KMS-11 (cell line): Measurements from ENCODE around the gene FADS3.

Experiments used
- H2AFZ ChIP-seq: fragments of 200-600 bp; sonication (generic); 2 replicates; pipeline ENCODE4 v1.6.1; 2016; ENCODE audit warnings: antibody characterized with exemption, mixed run types, low read depth
- H3K27ac ChIP-seq: fragments of 200-600 bp; sonication (generic); 2 replicates; pipeline ENCODE4 v1.6.1; 2016; ENCODE audit warnings: mild to moderate bottlenecking, mixed run types
- H3K27me3 ChIP-seq: fragments of 200-600 bp; sonication (generic); 2 replicates; pipeline ENCODE4 v1.6.1; 2017; ENCODE audit warnings: mild to moderate bottlenecking, low read depth, mixed run types, moderate library complexity; ENCODE audit not compliant: insufficient read depth
- H3K36me3 ChIP-seq: fragments of 200-600 bp; sonication (generic); 2 replicates; pipeline ENCODE4 v1.6.1; 2017; ENCODE audit warnings: mild to moderate bottlenecking, mixed run types; ENCODE audit not compliant: insufficient read depth
- H3K4me1 ChIP-seq: fragments of 200-600 bp; sonication (generic); 2 replicates; pipeline ENCODE4 v1.6.1; 2016; ENCODE audit warnings: mild to moderate bottlenecking, low read depth, mixed run types; ENCODE audit not compliant: poor library complexity, severe bottlenecking
- H3K4me2 ChIP-seq: fragments of 200-600 bp; sonication (generic); 2 replicates; pipeline ENCODE4 v1.7.0; 2016; ENCODE audit warnings: mild to moderate bottlenecking, mixed run types
- H3K4me3 ChIP-seq: fragments of 200-600 bp; sonication (generic); IDR thresholded peaks from 2 replicates; pipeline ENCODE4 v1.6.1; 2017; ENCODE audit warnings: low read depth, low read length, mixed read lengths; ENCODE audit not compliant: insufficient read depth
- H3K79me2 ChIP-seq: fragments of 200-600 bp; sonication (generic); 2 replicates; pipeline ENCODE4 v1.6.1; 2016; ENCODE audit warnings: low read depth, mixed run types; ENCODE audit not compliant: insufficient read depth
- H3K9ac ChIP-seq: fragments of 200-600 bp; sonication (generic); 2 replicates; pipeline ENCODE4 v1.6.1; 2016; ENCODE audit warnings: mild to moderate bottlenecking, mixed run types
- H4K20me1 ChIP-seq: fragments of 200-600 bp; sonication (generic); 2 replicates; pipeline ENCODE4 v1.6.1; 2016; ENCODE audit warnings: mild to moderate bottlenecking, mixed run types; ENCODE audit not compliant: insufficient read depth
- TF ChIP-seq, protein P1 (sequence below): fragments of 200-600 bp; sonication (generic); conservative IDR thresholded peaks from 2 replicates; pipeline ENCODE4 v1.6.1; 2017; ENCODE audit warnings: low read depth, mild to moderate bottlenecking, antibody characterized with exemption, low read length, moderate library complexity, mixed read lengths

Gene FADS3

DNA sequence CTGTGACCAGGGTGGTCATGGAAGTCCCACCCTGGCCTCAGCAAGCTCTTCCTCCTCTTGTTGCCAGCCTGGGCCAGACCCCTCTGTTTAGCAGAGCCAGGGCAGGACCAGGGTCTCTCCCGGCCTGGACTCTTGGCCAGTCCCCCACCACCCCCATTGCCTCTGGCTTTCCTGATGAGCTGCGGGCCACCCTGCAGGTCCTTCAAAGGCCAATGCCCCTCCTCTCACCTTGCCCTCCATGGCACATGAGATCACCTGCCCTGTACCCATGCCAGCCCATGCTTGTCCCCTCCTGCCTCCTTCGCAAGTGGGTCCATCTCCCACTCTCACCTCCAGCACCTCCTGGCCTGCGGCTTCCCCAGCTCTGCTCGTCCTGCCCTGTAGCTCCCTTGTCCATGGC, 52.8 kb downstream of the FADS3 start:
- H2AFZ ChIP-seq = no peak overlapping the region
- H3K27ac ChIP-seq = no peak overlapping the region
- no peak overlapping the region for H3K4me3 ChIP-seq
- no peaks in the 10 kb centered on the region for H4K20me1 ChIP-seq
- H3K4me1 ChIP-seq = no peaks in the 10 kb centered on the region
- H3K27me3 ChIP-seq = no peaks in the 10 kb centered on the region
- H3K36me3 ChIP-seq = no peaks in the 10 kb centered on the region
- H3K4me2 ChIP-seq = no peak overlapping the region
- TF ChIP-seq, protein P1, sequence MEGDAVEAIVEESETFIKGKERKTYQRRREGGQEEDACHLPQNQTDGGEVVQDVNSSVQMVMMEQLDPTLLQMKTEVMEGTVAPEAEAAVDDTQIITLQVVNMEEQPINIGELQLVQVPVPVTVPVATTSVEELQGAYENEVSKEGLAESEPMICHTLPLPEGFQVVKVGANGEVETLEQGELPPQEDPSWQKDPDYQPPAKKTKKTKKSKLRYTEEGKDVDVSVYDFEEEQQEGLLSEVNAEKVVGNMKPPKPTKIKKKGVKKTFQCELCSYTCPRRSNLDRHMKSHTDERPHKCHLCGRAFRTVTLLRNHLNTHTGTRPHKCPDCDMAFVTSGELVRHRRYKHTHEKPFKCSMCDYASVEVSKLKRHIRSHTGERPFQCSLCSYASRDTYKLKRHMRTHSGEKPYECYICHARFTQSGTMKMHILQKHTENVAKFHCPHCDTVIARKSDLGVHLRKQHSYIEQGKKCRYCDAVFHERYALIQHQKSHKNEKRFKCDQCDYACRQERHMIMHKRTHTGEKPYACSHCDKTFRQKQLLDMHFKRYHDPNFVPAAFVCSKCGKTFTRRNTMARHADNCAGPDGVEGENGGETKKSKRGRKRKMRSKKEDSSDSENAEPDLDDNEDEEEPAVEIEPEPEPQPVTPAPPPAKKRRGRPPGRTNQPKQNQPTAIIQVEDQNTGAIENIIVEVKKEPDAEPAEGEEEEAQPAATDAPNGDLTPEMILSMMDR = no peak
- H3K79me2 ChIP-seq = no peaks in the 10 kb centered on the region
- H3K9ac ChIP-seq = no peak overlapping the region

DNA sequence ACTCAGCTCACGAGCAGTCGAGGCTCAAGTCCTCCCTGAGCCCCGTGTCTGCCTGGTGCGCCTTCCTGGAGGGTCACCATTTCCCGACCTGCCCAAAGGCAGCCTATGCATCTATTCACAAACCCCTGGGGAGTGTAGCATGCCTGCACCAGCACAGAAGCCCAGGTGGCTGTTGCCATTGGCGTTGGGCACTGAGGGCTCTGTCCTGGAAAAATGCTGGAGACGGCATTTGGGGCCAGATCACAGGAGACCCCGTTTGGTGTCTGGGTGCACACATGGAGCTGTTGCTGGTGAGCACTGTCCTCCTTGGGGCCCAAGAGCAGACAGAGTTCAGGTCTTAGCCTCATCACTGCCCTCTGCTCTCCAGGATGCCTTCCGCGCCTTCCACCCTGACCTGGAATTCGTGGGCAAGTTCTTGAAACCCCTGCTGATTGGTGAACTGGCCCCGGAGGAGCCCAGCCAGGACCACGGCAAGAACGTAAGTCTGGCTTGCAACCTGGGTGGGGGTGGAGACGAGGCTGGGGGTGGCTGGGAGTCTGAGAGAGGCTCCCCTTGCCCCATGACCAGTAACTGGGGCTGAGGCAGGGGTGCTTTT, 53.8 kb downstream of the FADS3 start:
- no peak overlapping the region for H3K27ac ChIP-seq

DNA sequence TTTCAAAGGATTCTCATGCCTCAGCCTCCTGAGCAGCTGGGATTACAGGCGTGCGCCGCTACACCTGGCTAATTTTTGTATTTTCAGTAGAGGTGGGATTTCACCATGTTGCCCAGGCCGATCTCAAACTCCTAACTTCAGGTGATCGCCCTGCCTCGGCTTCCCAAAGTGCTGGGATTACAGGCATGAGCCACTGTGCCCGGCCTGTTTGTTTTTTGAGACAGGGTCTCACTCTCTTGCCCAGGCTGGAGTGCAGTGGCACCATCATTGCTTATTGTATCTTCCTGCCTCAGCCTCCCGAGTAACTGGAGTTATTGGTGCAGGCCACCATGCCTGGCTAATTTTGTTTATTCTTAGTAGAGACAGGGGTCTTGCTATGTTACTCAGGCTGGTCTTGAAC, 55.2 kb downstream of the FADS3 start:
- H3K4me1 ChIP-seq = no peaks in the 10 kb centered on the region
- H3K4me3 ChIP-seq = no peak overlapping the region
- TF ChIP-seq, protein P1 = no peak
- H3K4me2 ChIP-seq = no peak overlapping the region
- H3K27ac ChIP-seq = no peak overlapping the region
- no peaks in the 10 kb centered on the region for H4K20me1 ChIP-seq
- H2AFZ ChIP-seq = no peak overlapping the region
- no peaks in the 10 kb centered on the region for H3K36me3 ChIP-seq
- no peaks in the 10 kb centered on the region for H3K79me2 ChIP-seq
- H3K27me3 ChIP-seq = no peaks in the 10 kb centered on the region
- no peak overlapping the region for H3K9ac ChIP-seq

More for the DNA sequence above, 53.8 kb downstream of the FADS3 start:
- Histone ChIP-seq H3K4me3 (no peak overlapping the region), H3K4me1 (no peaks in the 10 kb centered on the region), H4K20me1 (no peaks in the 10 kb centered on the region), H3K9ac (no peak overlapping the region), H3K27me3 (no peaks in the 10 kb centered on the region), H3K36me3 (no peaks in the 10 kb centered on the region), H2AFZ (no peak overlapping the region), H3K4me2 (no peak overlapping the region), H3K79me2 (no peaks in the 10 kb centered on the region)
- TF ChIP-seq, protein P1 = no peak

DNA sequence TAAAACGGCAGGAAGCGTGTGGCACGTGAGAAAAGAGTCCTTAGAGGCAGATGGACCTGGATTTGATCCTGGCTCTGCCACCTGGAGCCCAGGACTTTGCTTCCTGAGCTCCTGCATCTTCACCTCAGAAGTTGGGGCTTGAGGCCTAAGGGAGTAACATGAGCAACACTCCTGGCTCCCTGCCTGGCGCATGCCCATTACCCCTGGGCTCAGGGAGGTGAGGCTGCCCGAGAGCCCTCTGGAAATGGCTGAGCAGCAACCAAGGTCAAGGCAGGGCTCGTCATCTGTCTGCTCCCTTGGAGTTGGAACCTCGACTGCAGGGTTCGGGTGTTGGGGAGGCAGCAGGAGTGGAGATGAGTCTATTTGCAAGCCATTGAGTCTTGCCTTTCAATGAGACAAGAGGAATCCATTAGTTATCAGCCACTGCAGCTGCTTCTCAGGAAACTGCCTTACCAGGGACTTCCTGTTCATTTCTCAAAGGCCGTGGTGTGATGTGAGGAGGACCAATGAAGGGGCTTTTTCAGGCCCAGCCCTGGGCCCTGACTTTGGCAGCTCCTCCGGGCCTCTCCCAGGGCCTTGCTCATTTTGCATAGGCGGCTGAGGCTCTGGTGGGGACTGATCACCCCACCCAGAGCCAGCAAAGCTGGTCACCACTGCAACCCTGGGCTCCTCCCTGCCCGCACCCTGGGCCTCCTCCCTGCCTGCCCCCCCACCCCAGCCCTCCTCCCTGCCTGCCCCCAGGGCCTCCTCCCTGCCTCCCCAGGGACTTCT, 56.9 kb downstream of the FADS3 start:
- TF ChIP-seq, protein P1 = no peak
- Histone ChIP-seq H3K79me2 (no peaks in the 10 kb centered on the region), H4K20me1 (no peaks in the 10 kb centered on the region), H3K4me2 (no peak overlapping the region), H3K9ac (no peak overlapping the region), H3K27ac (no peak overlapping the region), H3K36me3 (no peaks in the 10 kb centered on the region), H3K4me1 (no peaks in the 10 kb centered on the region), H2AFZ (no peak overlapping the region), H3K4me3 (no peak overlapping the region), H3K27me3 (peaks cover 6% of the 10 kb centered on the region; the same call in 1 of the 2 replicates)
